GM23338 (cell line): Measurements from ENCODE around the gene C1QTNF8.

Experiments
- CREB1 ChIP-seq: fragments of 250-450 bp; sonication (Bioruptor Pico); IDR thresholded peaks from 2 replicates; pipeline ENCODE4 v1.5.0; 2020; ENCODE audit warnings: low read depth, mild to moderate bottlenecking, moderate library complexity
- EZH2 ChIP-seq: fragments of 200-600 bp; sonication (generic); IDR thresholded peaks from one replicate; pipeline ENCODE4 v1.8.0; 2017; ENCODE audit warnings: antibody characterized with exemption, mild to moderate bottlenecking, low read depth; ENCODE audit not compliant: unreplicated experiment
- EZH2phosphoT487 ChIP-seq: fragments of 200-600 bp; sonication (generic); IDR thresholded peaks from one replicate; pipeline ENCODE4 v1.8.1; 2018; ENCODE audit warnings: antibody characterized with exemption; ENCODE audit not compliant: unreplicated experiment
- JUNB ChIP-seq: IDR thresholded peaks from one replicate; pipeline ENCODE4 v1.6.1; 2016; ENCODE audit warnings: antibody characterized with exemption; ENCODE audit not compliant: unreplicated experiment
- NANOG ChIP-seq: IDR thresholded peaks from 2 replicates; pipeline ENCODE4 v1.6.1; 2016; ENCODE audit warnings: antibody characterized with exemption, borderline replicate concordance
- POLR2AphosphoS5 ChIP-seq: IDR thresholded peaks from 2 replicates; pipeline ENCODE4 v1.6.1; 2016; ENCODE audit warnings: antibody characterized with exemption, low read depth
- TF ChIP-seq, protein P1 (sequence below), 2 experiments: fragments of 200-600 bp in 1 of 2; sonication (generic) in 1 of 2; conservative IDR thresholded peaks; 2 replicates each; pipeline versions ENCODE4 v1.5.1 to v1.6.1; 2016 to 2017; ENCODE audit warnings: antibody characterized with exemption in 2 of 2, low read depth in 2 of 2, mild to moderate bottlenecking in 2 of 2, moderate library complexity in 1 of 2
- TF ChIP-seq, protein P2 (sequence below): fragments of 250-450 bp; sonication (Bioruptor Pico); IDR thresholded peaks from 2 replicates; pipeline ENCODE4 v1.5.0; 2020; ENCODE audit warnings: mild to moderate bottlenecking, moderate library complexity
- TF ChIP-seq, protein P3 (sequence below): IDR thresholded peaks from one replicate; pipeline ENCODE4 v1.6.1; 2018; ENCODE audit warnings: antibody characterized with exemption; ENCODE audit not compliant: unreplicated experiment
- TF ChIP-seq, protein P4 (sequence below): IDR thresholded peaks from 2 replicates; pipeline ENCODE4 v1.6.1; 2016; ENCODE audit warnings: antibody characterized with exemption

DNA sequence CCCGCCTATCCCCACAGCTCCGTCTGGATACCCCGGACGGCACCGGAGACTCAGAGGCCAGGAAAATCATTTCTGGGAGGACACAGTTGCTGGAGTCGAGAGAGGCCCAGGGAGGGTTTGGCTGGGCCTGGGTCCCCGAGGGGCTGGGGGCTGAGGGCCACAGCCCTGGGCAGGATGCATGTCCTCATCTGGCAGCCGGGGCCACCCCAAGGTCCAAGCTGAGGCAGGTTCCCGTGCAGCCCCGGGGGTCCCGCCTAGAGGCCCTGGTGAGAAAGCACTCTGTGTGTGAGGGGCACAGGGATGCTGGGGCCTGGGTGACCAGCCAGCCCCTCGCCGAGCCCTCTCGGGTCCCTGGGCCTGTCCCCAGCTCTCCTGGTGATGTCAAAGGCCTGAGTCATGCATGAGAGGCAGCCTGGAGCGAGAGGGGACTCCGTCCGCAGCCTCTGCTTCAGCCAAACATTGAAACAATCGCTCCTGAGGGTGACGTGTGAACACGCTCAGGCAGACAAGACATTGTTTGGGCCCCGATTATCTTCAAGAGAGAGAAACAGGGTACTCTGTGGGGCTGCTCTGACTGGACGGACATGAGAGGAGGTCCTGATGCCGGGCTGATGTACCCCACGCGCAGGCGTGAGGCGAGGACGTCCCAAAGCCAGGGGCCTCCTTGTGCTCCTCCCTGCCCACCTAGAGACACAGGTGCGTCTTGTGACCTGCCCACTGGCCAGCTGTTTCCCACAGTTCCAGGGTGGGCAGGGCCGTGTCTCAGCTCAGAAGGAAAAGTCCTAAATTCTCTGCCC is 25.8 kb upstream of the C1QTNF8 start:
- TF ChIP-seq, protein P1, sequence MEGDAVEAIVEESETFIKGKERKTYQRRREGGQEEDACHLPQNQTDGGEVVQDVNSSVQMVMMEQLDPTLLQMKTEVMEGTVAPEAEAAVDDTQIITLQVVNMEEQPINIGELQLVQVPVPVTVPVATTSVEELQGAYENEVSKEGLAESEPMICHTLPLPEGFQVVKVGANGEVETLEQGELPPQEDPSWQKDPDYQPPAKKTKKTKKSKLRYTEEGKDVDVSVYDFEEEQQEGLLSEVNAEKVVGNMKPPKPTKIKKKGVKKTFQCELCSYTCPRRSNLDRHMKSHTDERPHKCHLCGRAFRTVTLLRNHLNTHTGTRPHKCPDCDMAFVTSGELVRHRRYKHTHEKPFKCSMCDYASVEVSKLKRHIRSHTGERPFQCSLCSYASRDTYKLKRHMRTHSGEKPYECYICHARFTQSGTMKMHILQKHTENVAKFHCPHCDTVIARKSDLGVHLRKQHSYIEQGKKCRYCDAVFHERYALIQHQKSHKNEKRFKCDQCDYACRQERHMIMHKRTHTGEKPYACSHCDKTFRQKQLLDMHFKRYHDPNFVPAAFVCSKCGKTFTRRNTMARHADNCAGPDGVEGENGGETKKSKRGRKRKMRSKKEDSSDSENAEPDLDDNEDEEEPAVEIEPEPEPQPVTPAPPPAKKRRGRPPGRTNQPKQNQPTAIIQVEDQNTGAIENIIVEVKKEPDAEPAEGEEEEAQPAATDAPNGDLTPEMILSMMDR (conservative IDR thresholded peaks at IDR 0.05; ENCODE audit: low read depth in 2 of 2), result no peak
- TF ChIP-seq EZH2 (no peak), POLR2AphosphoS5 (no peak), NANOG (no peak), JUNB (no peak), EZH2phosphoT487 (no peak), CREB1 (CRISPR knock-in tag) (no peak)
- TF ChIP-seq, protein P2, sequence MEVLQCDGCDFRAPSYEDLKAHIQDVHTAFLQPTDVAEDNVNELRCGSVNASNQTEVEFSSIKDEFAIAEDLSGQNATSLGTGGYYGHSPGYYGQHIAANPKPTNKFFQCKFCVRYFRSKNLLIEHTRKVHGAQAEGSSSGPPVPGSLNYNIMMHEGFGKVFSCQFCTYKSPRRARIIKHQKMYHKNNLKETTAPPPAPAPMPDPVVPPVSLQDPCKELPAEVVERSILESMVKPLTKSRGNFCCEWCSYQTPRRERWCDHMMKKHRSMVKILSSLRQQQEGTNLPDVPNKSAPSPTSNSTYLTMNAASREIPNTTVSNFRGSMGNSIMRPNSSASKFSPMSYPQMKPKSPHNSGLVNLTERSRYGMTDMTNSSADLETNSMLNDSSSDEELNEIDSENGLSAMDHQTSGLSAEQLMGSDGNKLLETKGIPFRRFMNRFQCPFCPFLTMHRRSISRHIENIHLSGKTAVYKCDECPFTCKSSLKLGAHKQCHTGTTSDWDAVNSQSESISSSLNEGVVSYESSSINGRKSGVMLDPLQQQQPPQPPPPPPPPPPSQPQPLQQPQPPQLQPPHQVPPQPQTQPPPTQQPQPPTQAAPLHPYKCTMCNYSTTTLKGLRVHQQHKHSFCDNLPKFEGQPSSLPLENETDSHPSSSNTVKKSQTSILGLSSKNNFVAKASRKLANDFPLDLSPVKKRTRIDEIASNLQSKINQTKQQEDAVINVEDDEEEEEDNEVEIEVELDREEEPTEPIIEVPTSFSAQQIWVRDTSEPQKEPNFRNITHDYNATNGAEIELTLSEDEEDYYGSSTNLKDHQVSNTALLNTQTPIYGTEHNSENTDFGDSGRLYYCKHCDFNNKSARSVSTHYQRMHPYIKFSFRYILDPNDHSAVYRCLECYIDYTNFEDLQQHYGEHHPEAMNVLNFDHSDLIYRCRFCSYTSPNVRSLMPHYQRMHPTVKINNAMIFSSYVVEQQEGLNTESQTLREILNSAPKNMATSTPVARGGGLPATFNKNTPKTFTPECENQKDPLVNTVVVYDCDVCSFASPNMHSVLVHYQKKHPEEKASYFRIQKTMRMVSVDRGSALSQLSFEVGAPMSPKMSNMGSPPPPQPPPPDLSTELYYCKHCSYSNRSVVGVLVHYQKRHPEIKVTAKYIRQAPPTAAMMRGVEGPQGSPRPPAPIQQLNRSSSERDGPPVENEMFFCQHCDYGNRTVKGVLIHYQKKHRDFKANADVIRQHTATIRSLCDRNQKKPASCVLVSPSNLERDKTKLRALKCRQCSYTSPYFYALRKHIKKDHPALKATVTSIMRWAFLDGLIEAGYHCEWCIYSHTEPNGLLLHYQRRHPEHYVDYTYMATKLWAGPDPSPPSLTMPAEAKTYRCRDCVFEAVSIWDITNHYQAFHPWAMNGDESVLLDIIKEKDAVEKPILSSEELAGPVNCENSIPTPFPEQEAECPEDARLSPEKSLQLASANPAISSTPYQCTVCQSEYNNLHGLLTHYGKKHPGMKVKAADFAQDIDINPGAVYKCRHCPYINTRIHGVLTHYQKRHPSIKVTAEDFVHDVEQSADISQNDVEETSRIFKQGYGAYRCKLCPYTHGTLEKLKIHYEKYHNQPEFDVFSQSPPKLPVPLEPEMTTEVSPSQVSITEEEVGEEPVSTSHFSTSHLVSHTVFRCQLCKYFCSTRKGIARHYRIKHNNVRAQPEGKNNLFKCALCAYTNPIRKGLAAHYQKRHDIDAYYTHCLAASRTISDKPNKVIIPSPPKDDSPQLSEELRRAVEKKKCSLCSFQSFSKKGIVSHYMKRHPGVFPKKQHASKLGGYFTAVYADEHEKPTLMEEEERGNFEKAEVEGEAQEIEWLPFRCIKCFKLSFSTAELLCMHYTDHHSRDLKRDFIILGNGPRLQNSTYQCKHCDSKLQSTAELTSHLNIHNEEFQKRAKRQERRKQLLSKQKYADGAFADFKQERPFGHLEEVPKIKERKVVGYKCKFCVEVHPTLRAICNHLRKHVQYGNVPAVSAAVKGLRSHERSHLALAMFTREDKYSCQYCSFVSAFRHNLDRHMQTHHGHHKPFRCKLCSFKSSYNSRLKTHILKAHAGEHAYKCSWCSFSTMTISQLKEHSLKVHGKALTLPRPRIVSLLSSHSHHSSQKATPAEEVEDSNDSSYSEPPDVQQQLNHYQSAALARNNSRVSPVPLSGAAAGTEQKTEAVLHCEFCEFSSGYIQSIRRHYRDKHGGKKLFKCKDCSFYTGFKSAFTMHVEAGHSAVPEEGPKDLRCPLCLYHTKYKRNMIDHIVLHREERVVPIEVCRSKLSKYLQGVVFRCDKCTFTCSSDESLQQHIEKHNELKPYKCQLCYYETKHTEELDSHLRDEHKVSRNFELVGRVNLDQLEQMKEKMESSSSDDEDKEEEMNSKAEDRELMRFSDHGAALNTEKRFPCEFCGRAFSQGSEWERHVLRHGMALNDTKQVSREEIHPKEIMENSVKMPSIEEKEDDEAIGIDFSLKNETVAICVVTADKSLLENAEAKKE (CRISPR knock-in tag), result no peak
- TF ChIP-seq, protein P3, sequence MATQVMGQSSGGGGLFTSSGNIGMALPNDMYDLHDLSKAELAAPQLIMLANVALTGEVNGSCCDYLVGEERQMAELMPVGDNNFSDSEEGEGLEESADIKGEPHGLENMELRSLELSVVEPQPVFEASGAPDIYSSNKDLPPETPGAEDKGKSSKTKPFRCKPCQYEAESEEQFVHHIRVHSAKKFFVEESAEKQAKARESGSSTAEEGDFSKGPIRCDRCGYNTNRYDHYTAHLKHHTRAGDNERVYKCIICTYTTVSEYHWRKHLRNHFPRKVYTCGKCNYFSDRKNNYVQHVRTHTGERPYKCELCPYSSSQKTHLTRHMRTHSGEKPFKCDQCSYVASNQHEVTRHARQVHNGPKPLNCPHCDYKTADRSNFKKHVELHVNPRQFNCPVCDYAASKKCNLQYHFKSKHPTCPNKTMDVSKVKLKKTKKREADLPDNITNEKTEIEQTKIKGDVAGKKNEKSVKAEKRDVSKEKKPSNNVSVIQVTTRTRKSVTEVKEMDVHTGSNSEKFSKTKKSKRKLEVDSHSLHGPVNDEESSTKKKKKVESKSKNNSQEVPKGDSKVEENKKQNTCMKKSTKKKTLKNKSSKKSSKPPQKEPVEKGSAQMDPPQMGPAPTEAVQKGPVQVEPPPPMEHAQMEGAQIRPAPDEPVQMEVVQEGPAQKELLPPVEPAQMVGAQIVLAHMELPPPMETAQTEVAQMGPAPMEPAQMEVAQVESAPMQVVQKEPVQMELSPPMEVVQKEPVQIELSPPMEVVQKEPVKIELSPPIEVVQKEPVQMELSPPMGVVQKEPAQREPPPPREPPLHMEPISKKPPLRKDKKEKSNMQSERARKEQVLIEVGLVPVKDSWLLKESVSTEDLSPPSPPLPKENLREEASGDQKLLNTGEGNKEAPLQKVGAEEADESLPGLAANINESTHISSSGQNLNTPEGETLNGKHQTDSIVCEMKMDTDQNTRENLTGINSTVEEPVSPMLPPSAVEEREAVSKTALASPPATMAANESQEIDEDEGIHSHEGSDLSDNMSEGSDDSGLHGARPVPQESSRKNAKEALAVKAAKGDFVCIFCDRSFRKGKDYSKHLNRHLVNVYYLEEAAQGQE, result no peak
- TF ChIP-seq, protein P4, sequence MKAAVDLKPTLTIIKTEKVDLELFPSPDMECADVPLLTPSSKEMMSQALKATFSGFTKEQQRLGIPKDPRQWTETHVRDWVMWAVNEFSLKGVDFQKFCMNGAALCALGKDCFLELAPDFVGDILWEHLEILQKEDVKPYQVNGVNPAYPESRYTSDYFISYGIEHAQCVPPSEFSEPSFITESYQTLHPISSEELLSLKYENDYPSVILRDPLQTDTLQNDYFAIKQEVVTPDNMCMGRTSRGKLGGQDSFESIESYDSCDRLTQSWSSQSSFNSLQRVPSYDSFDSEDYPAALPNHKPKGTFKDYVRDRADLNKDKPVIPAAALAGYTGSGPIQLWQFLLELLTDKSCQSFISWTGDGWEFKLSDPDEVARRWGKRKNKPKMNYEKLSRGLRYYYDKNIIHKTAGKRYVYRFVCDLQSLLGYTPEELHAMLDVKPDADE, result no peak
